DOHH2 (cell line): ENCODE results near the gene TAF1D.

Source experiments
- EZH2phosphoT487 ChIP-seq: fragments of 200-600 bp; sonication (generic); IDR thresholded peaks from 2 replicates; pipeline ENCODE4 v1.6.1; 2017; ENCODE audit warnings: borderline replicate concordance, mild to moderate bottlenecking, antibody characterized with exemption, low read length, moderate library complexity, mixed read lengths
- TF ChIP-seq, protein P1 (sequence below): fragments of 200-600 bp; sonication (generic); IDR thresholded peaks from one replicate; pipeline ENCODE4 v1.5.1; 2014; ENCODE audit warnings: antibody characterized with exemption, mild to moderate bottlenecking, low read depth, low read length; ENCODE audit not compliant: poor library complexity, severe bottlenecking

DNA sequence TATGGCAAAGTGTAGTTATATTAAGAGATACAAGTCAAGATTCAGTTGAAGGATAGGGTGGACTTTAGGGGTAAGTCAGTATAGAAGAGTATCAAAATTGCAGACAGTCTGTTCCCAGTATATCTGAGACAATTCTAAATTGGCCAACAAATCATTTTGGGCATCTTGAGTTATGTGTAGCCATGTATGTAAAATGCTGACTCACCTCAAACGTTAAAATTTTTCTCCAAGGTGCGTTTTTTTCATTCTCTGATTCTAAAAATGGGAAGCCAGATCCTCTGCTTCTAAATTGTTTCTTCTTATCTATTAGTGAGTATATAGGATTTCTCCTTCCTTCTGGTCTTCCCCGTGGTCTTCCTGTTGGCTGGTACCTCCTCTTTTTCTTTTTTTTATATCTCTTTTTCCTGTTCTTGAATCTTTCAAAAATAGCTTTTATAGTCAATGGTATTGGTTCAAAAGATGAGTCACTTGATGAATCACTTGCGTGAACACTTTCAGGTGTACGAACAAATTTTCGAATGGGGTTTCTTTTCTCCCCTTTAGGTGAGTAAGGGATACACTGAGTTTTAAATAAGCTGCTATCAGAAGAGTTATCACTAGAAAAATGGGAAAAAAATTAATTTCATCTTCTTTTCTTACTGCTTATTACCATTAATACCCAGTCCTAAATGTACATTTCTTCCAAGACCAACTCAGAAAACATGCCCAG, 3.2 kb downstream of the TAF1D start:
- TF ChIP-seq, protein P1, sequence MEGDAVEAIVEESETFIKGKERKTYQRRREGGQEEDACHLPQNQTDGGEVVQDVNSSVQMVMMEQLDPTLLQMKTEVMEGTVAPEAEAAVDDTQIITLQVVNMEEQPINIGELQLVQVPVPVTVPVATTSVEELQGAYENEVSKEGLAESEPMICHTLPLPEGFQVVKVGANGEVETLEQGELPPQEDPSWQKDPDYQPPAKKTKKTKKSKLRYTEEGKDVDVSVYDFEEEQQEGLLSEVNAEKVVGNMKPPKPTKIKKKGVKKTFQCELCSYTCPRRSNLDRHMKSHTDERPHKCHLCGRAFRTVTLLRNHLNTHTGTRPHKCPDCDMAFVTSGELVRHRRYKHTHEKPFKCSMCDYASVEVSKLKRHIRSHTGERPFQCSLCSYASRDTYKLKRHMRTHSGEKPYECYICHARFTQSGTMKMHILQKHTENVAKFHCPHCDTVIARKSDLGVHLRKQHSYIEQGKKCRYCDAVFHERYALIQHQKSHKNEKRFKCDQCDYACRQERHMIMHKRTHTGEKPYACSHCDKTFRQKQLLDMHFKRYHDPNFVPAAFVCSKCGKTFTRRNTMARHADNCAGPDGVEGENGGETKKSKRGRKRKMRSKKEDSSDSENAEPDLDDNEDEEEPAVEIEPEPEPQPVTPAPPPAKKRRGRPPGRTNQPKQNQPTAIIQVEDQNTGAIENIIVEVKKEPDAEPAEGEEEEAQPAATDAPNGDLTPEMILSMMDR, result no peak
- TF ChIP-seq EZH2phosphoT487, result no peak
